ENCODE data around the gene PCNT. TPM values are rescaled to one million over a fixed set of nuclear protein-coding genes. Genes with fewer than 3 reads are reported as not detected.

Gene PCNT
- total RNA-seq, 1 donor from 2014 or later = 39.9 TPM

- no peaks in the 10 kb centered on the region for H3K9me3 ChIP-seq
- TF ChIP-seq, protein P1, sequence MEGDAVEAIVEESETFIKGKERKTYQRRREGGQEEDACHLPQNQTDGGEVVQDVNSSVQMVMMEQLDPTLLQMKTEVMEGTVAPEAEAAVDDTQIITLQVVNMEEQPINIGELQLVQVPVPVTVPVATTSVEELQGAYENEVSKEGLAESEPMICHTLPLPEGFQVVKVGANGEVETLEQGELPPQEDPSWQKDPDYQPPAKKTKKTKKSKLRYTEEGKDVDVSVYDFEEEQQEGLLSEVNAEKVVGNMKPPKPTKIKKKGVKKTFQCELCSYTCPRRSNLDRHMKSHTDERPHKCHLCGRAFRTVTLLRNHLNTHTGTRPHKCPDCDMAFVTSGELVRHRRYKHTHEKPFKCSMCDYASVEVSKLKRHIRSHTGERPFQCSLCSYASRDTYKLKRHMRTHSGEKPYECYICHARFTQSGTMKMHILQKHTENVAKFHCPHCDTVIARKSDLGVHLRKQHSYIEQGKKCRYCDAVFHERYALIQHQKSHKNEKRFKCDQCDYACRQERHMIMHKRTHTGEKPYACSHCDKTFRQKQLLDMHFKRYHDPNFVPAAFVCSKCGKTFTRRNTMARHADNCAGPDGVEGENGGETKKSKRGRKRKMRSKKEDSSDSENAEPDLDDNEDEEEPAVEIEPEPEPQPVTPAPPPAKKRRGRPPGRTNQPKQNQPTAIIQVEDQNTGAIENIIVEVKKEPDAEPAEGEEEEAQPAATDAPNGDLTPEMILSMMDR (IDR thresholded peaks at IDR 0.05) = no peak
- H3K4me1 ChIP-seq = no peaks in the 10 kb centered on the region
- no peaks in the 10 kb centered on the region for H3K27me3 ChIP-seq
- H3K27ac ChIP-seq = no peak overlapping the region
- DNase-seq (ENCODE audit: low spot score in 2 of 2) = no peak
- peaks cover 36 to 66% of the 10 kb centered on the region in 2 donors for H3K36me3 ChIP-seq
- intact Hi-C loops (cut with DNase I) = no loop called here
- no peak overlapping the region for H3K4me3 ChIP-seq
Observed at GRCh38 chr21:46422636-46423241, 98.8 kb downstream of the PCNT start.

DNA sequence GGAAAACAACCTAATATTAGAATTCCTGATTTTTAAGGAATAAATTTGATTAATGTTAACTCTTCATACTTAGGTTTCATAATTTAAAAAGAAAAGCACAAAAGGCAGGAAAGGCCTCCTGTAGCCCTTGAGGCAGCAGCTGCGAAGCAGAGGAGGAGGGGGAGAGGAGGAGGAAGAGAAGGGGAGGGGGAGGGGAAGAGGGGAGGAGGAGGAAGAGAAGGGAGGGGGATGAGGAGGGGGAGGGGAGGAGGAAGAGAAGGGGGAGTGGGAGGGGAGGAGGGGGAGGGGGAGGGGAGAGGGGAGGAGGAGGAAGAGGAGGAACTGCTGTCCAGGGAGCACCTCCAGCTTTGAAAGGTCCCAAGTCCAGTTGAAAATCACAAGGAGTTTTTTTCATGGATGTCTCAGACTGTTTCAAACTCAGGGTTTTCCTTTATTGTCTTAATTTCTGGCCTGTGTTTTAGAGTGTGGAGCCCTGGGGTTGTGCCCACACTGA, 99.6 kb downstream of the PCNT start:
- no peak overlapping the region for H3K4me3 ChIP-seq
- no peaks in the 10 kb centered on the region for H3K27me3 ChIP-seq
- no peaks in the 10 kb centered on the region for H3K9me3 ChIP-seq
- TF ChIP-seq, protein P1 (IDR thresholded peaks at IDR 0.05) = no peak
- H3K36me3 ChIP-seq = peaks cover 41 to 70% of the 10 kb centered on the region in 2 donors
- no peaks in the 10 kb centered on the region for H3K4me1 ChIP-seq
- no peak for DNase-seq (ENCODE audit: low spot score in 2 of 2)
- no peak overlapping the region for H3K27ac ChIP-seq
- intact Hi-C loops (cut with DNase I) = no loop called here

DNA sequence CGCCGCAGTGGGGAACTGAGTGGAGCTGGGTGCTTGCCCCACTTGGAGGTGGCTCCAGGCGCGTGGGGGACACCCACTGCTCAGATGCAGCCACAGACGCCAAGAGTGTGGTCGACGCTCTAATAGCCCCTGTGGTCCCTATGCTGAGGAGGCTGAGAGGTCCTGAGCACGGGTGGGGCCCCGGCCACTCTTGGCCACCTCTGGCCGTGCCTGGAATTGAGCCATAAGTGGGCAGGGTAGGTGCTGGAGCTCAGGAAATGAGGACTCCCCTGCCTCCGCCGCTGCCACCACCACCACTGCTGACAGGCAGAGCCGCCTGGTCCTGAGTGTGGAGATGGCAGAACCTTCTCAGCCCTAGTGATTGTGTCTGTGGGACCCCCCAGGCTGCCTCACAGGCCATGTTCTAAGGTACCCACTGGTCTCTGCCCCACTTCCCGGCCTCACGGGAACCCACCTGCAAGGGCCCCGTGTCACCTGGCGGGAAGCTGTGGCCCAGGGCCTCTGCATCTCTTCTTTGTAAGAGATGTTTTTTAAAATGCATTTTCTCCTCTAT, 100.2 kb downstream of the PCNT start:
- no peaks in the 10 kb centered on the region for H3K9me3 ChIP-seq
- peaks cover 44 to 70% of the 10 kb centered on the region in 2 donors for H3K36me3 ChIP-seq
- intact Hi-C loops (cut with DNase I) = no loop called here
- H3K27me3 ChIP-seq = no peaks in the 10 kb centered on the region
- H3K4me1 ChIP-seq = no peaks in the 10 kb centered on the region
- no peak overlapping the region for H3K27ac ChIP-seq
- TF ChIP-seq, protein P1 (IDR thresholded peaks at IDR 0.05) = no peak
- no peak overlapping the region for H3K4me3 ChIP-seq
- no peak for DNase-seq (ENCODE audit: low spot score in 2 of 2)

- H3K27me3 ChIP-seq = no peaks in the 10 kb centered on the region
- H3K27ac ChIP-seq = no peak overlapping the region
- peaks cover 39 to 68% of the 10 kb centered on the region in 2 donors for H3K36me3 ChIP-seq
- no peak overlapping the region for H3K4me3 ChIP-seq
- no peaks in the 10 kb centered on the region for H3K9me3 ChIP-seq
- TF ChIP-seq, protein P1 (IDR thresholded peaks at IDR 0.05) = no peak
- H3K4me1 ChIP-seq = no peaks in the 10 kb centered on the region
- intact Hi-C loops (cut with DNase I) = no loop called here
- no peak for DNase-seq (ENCODE audit: low spot score in 2 of 2)
Observed at GRCh38 chr21:46424621-46425020, 100.7 kb downstream of the PCNT start.

DNA sequence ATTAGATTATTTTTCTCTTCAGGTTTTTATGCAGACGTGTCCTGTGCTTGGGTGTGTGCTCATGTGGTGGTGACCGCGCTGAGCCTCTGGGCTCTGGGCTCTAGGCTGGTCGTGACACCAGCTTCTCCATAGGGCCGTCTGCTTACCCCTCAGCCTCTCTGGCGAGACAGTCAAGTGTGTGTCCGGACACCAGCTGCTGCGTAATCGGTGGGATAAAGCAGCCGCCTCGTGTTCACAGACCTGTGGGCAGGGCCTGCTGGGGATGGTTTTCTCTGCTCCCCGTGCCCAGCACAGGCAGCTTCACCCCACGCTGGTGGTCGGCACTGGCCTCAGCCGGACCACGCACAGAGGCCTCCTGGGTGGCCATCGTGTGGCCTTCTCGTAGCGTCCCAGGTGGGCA, 101.1 kb downstream of the PCNT start:
- TF ChIP-seq, protein P1 (IDR thresholded peaks at IDR 0.05) = no peak
- no peaks in the 10 kb centered on the region for H3K27me3 ChIP-seq
- H3K36me3 ChIP-seq = peaks cover 40 to 72% of the 10 kb centered on the region in 2 donors
- intact Hi-C loops (cut with DNase I) = no loop called here
- no peak for DNase-seq (ENCODE audit: low spot score in 2 of 2)
- H3K9me3 ChIP-seq = no peaks in the 10 kb centered on the region
- no peak overlapping the region for H3K4me3 ChIP-seq
- no peaks in the 10 kb centered on the region for H3K4me1 ChIP-seq
- H3K27ac ChIP-seq = no peak overlapping the region

Data from ascending aorta (tissue), 2 donors.